Hematopoietic multipotent progenitor cell (in vitro differentiated cells): ENCODE results near the gene ZNF697. TPM values are rescaled to one million over a fixed set of nuclear protein-coding genes. Genes with fewer than 3 reads are reported as not detected.
A peak's percentile ranks its signal among the peaks of the same experiment; 100 is the strongest.

Source experiments
- DNase-seq, 3 donors: peaks; one replicate each; pipeline ENCODE4 v3.0.0-alpha.2; 2011 to 2015; ENCODE audit warnings: low read depth in 2 of 3, low spot score in 2 of 3
- total RNA-seq: library from RNA; depleted of rRNA; stranded (reverse); fragments of >200 nt; gene quantifications from one replicate; pipeline ENCODE4 v1.2.3, GENCODE V29; 2012

Gene ZNF697
- total RNA-seq, 1 donor, result 2.2 TPM

DNA sequence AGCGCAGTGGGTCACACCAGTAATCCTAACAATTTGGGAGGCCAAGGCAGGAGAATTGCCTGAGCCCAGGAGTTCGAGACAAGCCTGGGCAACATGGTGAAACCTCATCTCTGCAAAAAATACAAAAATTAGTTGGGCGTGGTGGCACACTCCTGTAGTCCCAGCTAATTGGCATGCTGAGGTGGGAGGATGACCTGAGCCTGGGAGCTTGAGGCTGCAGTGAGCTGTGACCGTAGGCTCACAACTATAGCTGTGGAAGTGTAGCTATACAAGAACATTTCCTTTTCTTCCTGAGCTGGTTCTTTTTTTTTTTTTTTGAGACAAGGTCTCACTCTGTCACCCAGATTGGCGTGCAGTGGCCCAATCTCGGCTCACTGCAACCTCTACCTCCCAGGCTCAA, 19.1 kb upstream of the ZNF697 start:
- DNase-seq, result no peak

GRCh38 chr1:119664067-119664466, 16.0 kb upstream of the ZNF697 start:
- no peak for DNase-seq

GRCh38 chr1:119662034-119662437, 14.0 kb upstream of the ZNF697 start:
- no peak for DNase-seq

DNA sequence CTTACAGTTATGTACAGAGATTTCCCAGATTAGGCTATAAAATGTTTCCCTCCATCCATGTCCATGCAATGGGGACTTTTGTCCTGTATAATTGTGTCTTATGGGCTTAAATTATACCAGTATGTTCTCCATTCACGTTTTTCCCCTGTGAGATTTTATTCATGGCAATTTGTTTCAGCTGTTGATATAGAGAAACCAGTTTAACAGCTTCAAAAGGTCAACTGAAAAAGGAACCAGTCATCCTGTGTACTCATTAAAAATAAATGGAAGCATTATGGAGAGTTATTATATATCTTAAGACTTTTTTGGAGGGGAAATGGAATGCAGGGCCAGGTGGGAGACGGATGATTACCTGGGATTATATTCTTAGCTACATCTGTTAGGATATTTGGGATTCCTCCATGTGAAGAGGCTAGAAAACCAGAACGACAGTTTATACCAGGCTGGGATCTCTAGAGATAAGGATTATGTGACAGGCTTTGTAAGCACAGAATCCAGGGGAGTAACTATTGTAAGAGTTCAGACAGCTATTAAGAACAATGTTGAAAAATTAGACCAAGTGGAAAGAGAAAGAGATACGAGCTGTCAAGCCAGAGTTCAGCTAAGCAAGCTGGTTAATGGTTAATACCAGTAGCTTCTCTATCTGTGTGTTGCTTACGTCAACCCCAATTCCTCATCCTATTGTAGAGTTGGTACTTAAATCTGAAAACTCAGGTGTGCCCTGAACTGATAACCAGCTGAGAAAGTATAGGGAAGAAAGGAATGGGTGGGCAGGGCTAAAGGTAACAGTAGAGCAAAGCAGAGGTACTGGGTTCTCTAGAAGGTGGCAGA, 12.4 kb upstream of the ZNF697 start:
- no peak for DNase-seq

DNA sequence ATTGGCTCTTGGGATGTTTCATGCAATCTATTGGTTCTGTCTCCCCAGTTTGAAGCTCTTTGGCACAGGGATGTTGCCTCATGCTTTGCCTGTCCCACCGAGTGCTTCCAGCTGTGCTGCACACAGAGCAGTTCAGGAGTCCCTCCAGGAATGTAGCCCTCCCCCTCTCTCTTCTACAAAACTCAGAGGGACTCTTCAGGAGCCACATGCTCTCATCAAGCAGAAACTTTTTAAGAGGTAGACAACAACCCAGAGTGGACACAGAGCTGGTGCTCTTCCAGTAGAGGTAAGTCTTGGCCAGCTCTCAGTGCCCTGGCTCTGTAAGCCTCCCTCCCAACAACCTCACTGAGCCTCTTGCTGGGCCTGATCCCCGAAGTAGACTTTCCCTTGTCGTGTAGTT, 11.6 kb upstream of the ZNF697 start:
- DNase-seq, result no peak

DNA sequence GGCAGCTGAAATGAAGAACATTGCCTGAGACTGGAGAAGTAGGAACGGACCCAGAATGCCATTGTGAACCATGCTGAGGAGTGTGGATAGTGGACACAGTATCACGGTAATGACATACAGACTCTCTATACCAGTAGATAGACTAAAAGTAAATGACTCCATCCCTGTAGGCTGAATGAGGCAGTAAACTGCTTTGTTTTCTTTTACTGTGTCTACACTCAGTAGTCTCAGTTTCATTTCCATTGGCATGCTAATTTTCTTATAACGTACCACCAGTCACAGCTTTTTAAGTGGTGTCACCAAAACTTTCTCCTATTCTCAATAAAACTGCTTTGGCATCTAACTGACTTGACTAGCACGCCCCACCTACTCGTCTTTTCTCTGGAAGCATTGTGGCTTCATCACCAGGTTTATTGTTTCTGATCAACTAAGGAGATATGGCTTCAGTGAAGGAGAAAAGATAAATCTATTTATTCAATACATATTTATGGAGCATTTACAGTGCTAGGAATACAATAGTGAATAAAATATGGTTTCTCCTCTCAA, 8.4 kb upstream of the ZNF697 start:
- DNase-seq, result no peak

- DNase-seq, result no peak
These were observed 7.1 kb upstream of the ZNF697 start for GRCh38 chr1:119655154-119655553.

GRCh38 chr1:119653839-119654170, 5.7 kb upstream of the ZNF697 start:
- no peak for DNase-seq

DNA sequence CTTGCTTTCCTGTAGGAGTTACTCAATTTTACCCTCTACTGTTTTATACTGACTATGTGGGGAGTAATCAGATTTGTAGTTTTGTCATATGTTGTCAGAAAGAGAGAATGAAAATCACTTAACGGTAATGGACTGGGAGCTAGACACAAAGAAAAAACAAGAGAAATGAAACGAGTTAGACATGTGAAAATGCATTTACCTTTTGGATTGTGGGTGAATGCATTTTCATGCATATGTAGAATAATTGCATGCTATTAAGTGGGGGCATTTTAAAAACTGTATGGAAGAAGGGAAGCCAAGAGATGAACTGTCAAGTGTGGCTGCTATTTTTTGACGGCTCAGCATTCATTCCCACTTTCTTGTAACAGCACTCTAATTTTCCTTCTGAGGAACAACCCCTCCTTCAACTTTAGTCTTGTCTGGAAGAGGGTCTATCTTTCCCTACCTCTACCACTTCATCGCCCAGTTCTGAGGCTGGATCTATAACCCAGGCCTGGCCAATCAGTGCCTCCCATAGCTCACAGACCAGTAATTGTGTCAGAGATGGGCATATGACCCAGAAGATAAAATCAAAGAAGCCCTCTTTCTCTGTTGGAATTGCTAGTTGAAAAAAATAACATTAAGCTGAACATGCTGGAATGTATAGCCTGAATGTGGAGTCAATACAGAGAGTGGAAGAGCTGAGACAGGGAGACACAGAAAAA, 5.2 kb upstream of the ZNF697 start:
- DNase-seq, result no peak

- no peak for DNase-seq
These were observed 4.5 kb upstream of the ZNF697 start for GRCh38 chr1:119652587-119652986.

- DNase-seq, result no peak
These were observed 3.6 kb upstream of the ZNF697 start for GRCh38 chr1:119651641-119652040.

DNA sequence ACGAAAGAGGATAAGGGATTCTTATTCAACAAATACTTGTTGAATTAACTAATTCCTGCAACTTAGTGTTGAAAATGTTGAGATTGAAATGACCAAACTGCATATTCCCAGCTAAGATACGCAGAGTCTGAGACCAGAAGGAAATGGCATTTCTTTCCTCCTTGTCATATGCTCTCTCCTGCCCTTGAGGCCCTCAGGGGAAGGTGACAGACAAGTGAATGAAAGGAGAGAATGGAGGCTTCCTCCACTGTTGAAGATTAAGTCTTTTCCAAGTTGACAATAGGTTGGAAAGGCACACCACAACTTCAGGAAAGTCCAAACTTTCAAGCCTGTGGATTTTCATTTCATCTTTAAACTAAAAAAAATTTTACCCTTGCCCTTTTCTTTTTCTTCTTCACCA, 3.1 kb upstream of the ZNF697 start:
- DNase-seq, result no peak

GRCh38 chr1:119648620-119649004, 546 bp upstream of the ZNF697 start:
- DNase-seq, result peak in 1 of 3 donors; percentile 11

DNA sequence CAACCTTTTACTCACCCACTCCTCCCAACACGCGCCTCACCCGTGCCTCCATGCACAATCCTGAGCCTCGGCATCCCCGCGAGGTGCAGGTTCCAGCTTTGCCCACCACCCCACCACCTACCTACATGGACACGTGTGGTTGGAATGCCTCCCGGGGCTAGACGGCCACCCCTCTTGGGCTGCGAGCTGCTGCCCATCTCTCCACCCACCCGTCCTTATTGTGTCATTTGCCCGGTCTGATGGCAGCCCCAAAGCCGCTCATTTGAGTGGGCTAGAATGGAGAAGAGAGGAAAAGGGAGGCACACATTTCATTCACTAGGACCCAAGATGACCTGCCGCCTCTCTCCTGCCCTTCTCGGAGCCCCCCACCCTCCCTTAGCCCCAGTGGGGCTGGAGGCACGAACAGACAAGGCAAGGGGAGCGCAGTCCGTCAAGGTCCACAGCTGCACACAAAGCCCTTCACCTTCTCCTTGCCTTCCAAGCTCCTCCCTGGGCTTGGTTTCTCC, 785 bp downstream of the ZNF697 start:
- DNase-seq, result no peak

DNA sequence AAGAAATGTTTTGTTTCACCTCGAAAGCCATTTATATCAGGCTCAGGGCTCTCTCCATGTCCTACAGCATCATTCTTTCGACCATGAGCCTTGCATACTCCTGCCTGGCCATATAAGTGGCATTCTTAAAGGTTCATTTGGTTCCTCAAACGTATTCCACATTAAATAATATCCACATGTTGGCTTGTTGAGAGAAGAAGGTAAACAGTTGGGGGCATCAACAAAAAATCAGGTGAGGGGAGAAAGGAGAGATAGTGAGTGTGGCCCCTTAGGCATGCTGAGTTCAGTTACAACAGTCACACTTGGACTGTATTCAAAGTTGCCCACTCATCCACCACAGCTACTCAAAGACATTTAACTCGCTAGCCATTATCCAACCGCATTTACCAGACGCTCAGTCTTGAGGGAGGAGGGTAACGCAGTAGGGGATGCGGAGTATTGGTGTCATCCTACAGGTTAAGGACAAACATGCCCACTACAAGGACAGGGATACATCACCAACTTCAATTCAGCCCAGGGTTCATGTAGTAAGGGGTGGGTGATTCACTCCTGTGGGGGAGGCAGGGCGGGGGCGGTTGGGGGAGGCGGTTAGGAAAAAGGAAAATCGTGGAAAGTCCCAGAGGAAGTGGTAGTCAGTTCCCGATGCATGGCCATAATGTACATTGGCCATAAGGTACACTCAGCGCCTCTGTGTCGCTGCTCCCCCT, 1.4 kb downstream of the ZNF697 start:
- DNase-seq, result peak in 1 of 3 donors; percentile 12

- DNase-seq, result no peak
These were observed 9.0 kb downstream of the ZNF697 start for GRCh38 chr1:119639109-119639508.

- DNase-seq, result no peak
These were observed 10.4 kb downstream of the ZNF697 start for GRCh38 chr1:119637710-119638109.

DNA sequence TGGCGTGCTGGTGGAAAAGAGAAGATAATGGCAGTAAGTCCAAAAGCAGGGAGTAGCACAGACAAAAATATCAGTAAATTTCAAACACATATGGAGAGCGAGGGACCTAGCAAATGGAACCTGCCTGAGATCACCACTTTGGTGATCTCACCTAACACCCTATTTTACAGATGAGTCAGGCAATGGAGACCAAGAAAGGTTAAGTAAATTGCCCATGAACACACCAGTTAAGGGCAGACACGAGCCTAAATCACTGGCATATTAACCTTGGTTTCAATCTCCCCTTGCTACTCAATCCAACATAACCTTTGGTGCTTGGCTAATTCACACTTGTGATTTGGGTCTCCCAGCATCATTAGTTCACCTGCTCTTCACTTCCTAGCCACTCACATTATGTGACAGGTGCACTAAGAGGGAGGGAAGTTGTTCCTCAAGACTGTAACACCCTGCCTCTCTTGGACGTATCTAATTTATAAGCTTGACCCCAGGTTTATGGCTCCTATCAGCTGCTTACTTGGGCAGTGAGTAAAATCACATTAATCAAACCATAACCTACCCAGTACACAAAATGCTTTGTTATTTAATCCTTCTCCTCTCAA, 11.5 kb downstream of the ZNF697 start:
- no peak for DNase-seq

DNA sequence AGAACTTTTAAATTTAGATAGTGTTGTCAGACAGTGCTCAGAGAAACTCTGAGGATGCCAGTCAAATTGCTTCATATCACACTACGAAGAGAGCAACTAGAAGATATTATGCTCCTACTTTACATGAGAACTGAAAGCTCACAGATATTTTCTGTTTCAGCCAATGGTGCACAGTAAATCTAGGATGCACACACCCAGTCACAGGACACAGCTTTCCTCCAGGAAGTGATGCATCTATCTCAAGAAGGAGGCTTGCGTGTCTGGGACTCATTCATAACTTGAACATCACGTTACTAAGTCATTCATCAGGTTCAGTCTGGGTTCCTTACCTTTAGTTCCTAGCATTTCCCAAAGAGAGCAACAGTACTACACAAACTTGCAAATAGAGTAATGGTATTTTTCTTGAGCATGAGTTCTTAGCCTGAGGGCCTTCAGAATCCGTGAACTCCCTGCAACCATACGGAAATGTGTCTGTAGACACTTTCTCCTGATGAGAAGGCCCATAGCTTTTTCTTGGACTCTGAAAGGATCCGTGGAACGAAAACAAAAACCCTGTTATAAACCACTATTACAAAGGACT, 12.2 kb downstream of the ZNF697 start:
- no peak for DNase-seq

DNA sequence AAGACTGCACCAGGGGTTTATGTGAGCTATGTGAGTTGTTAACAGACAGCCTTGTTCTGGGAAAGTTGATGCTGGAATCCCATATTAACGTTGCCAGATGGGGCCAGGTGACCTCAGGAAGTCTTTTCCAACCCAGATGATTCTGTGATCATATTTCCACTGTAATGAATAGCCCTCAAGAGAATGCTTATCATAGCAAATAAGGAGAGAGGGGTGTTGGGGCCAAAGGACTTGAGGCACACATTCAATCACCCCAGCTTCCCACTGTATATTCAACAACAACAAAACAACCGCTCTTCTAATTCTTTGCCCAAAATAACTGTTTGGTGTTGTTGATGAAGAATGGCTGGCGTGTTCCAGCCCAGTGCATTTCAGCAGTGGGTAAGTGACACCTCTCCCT, 14.1 kb downstream of the ZNF697 start:
- no peak for DNase-seq

DNA sequence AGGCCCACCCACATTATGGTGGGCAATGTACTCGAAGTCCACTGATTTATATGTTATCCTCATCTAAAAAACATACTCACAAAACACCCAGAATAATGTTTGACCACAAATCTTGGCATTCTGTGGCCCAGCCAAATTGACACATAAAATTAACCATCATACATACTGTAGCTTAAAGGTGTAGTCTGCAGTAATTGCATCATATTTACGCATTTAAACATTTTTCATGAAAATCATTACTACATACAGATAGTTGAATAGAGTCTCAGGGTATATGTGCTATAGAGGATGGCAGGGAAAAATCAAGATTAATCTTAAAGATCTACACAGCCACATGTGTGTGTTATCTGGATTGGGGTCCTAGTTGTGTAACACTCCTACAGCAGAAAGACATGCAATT, 14.5 kb downstream of the ZNF697 start:
- DNase-seq, result no peak
